Measurements from ENCODE around the gene PDE8A. TPM values are rescaled to one million over a fixed set of nuclear protein-coding genes. Genes with fewer than 3 reads are reported as not detected.

Gene PDE8A
- total and polyA plus RNA-seq, 2 of the 13 experiments (the other 11 are each of a cell fraction or from before 2014, with no cell fraction given), result 26.3 to 48.5 TPM

- TF ChIP-seq TIGD3 (CRISPR knock-in tag; IDR thresholded peaks at IDR 0.05; ENCODE audit: borderline replicate concordance) (no peak), ZNF720 (CRISPR knock-in tag; IDR thresholded peaks at IDR 0.05) (no peak), NR1H2 (CRISPR knock-in tag; IDR thresholded peaks at IDR 0.05; ENCODE audit: borderline replicate concordance, low read depth) (no peak), UBTF (CRISPR knock-in tag; IDR thresholded peaks at IDR 0.05) (peak; percentile 96), GATAD2A (CRISPR knock-in tag; IDR thresholded peaks at IDR 0.05) (peak; percentile 54), SMYD3 (CRISPR knock-in tag; IDR thresholded peaks at IDR 0.05) (peak; percentile 47; the same call in 1 of the 2 replicates), ZNF768 (CRISPR knock-in tag; IDR thresholded peaks at IDR 0.05) (peak; percentile 60), E2F1 (CRISPR knock-in tag; IDR thresholded peaks at IDR 0.05) (peak; percentile 94), ZNF577 (CRISPR knock-in tag; IDR thresholded peaks at IDR 0.05; ENCODE audit: borderline replicate concordance, low read depth) (no peak), ZSCAN31 (CRISPR knock-in tag; IDR thresholded peaks at IDR 0.05; ENCODE audit: low read depth) (peak; percentile 87), RELA (CRISPR knock-in tag; IDR thresholded peaks at IDR 0.05) (0 out of 2 replicates have a peak, but pooled peaks have one; percentile 5), CTCF (CRISPR knock-in tag; IDR thresholded peaks at IDR 0.05) (peak; percentile 34), SIN3A (IDR thresholded peaks at IDR 0.05; ENCODE audit: borderline replicate concordance, low read depth, low read length) (peak; percentile 74; the same call in 1 of the 2 replicates), SMAD9 (CRISPR knock-in tag; IDR thresholded peaks at IDR 0.05) (no peak), ZNF205 (CRISPR knock-in tag; IDR thresholded peaks at IDR 0.05) (0 out of 2 replicates have a peak, but pooled peaks have one; percentile 57), HDAC1 (CRISPR knock-in tag; IDR thresholded peaks at IDR 0.05) (peak; percentile 82), ZNF260 (CRISPR knock-in tag; IDR thresholded peaks at IDR 0.05; ENCODE audit: borderline replicate concordance, low read depth) (no peak)
Observed at GRCh38 chr15:84980196-84981053, 1.2 kb upstream of the PDE8A start (continued).
